ENCODE data around the gene TK1. TPM values are rescaled to one million over a fixed set of nuclear protein-coding genes. Genes with fewer than 3 reads are reported as not detected.

TK1 gene
- total RNA-seq, 4 donors from 2014 or later = 11.3 to 57.7 (median 34.3) TPM

- Histone ChIP-seq H3K27me3 (no peaks in the 10 kb centered on the region), H3K27ac (peak overlapping the region; percentile 52 to 86 (median 70)), H3K4me1 (peaks cover 23 to 60% (median 49%) of the 10 kb centered on the region in 3 donors), H3K36me3 (no peaks in the 10 kb centered on the region), H3K4me3 (no peak overlapping the region), H3K9me3 (no peaks in the 10 kb centered on the region)
- TF ChIP-seq POLR2A (IDR thresholded peaks at IDR 0.05) (peak in 1 of 4 donors; percentile 40), CTCF (IDR thresholded peaks at IDR 0.05) (no peak)
- intact Hi-C loops (cut with DNase I) = no loop called here
- DNase-seq = no peak
- 23 to 60% methylated on average over 1 to 2 of the region's 17 CpGs for WGBS, 2 donors
These were observed 7.5 kb downstream of the TK1 start for GRCh38 chr17:78179372-78179771.

GRCh38 chr17:78176548-78177025, 10.3 kb downstream of the TK1 start:
- WGBS, 2 donors = 17 to 40% methylated on average over 1 to 13 of the region's 14 CpGs
- Histone ChIP-seq H3K4me3 (no peak overlapping the region), H3K9me3 (no peaks in the 10 kb centered on the region), H3K4me1 (peaks cover 43 to 83% (median 77%) of the 10 kb centered on the region in 3 donors), H3K27me3 (no peaks in the 10 kb centered on the region), H3K27ac (peak overlapping the region in 3 of 4 donors; percentile 82 to 98 (median 94)), H3K36me3 (peaks cover 0 to 17% (median 0%) of the 10 kb centered on the region in 3 donors)
- no peak for DNase-seq
- TF ChIP-seq CTCF (IDR thresholded peaks at IDR 0.05) (peak; percentile 69 to 94 (median 92)), POLR2A (IDR thresholded peaks at IDR 0.05) (no peak)
- intact Hi-C loops (cut with DNase I) = loop anchor here (2.0 kb wide), 1 partner anchor 64 kb away; no protein-coding TSS in a partner anchor

GRCh38 chr17:78175643-78175981, 11.2 kb downstream of the TK1 start:
- peaks cover 45 to 87% (median 80%) of the 10 kb centered on the region in 3 donors for H3K4me1 ChIP-seq
- H3K4me3 ChIP-seq = no peak overlapping the region
- DNase-seq = no peak
- TF ChIP-seq CTCF (IDR thresholded peaks at IDR 0.05) (no peak), POLR2A (IDR thresholded peaks at IDR 0.05) (no peak)
- intact Hi-C loops (cut with DNase I) = no loop called here
- no peaks in the 10 kb centered on the region for H3K9me3 ChIP-seq
- H3K27me3 ChIP-seq = no peaks in the 10 kb centered on the region
- H3K27ac ChIP-seq = peak overlapping the region in 3 of 4 donors; percentile 82 to 98 (median 94)
- peaks cover 0 to 27% (median 7%) of the 10 kb centered on the region in 3 donors for H3K36me3 ChIP-seq
- 88 to 91% methylated on average over 8 to 10 of the region's 14 CpGs for WGBS, 2 donors

GRCh38 chr17:78174870-78175642, 11.8 kb downstream of the TK1 start:
- TF ChIP-seq CTCF (IDR thresholded peaks at IDR 0.05) (peak in 1 of 6 experiments; percentile 1), POLR2A (IDR thresholded peaks at IDR 0.05) (no peak)
- Histone ChIP-seq H3K36me3 (peaks cover 0 to 32% (median 8%) of the 10 kb centered on the region in 3 donors), H3K27ac (peak overlapping the region; percentile 66 to 98 (median 88)), H3K4me1 (peaks cover 45 to 87% (median 77%) of the 10 kb centered on the region in 3 donors), H3K4me3 (peak overlapping the region in 2 of 4 donors; percentile 21 to 23), H3K27me3 (no peaks in the 10 kb centered on the region), H3K9me3 (no peaks in the 10 kb centered on the region)
- no peak for DNase-seq
- WGBS, 2 donors = 66 to 87% methylated on average over 7 to 10 of the region's 28 CpGs
- intact Hi-C loops (cut with DNase I) = no loop called here

GRCh38 chr17:78174346-78174869, 12.4 kb downstream of the TK1 start:
- intact Hi-C loops (cut with DNase I) = no loop called here

More at GRCh38 chr17:78174346-78174869, 12.4 kb downstream of the TK1 start:
- Histone ChIP-seq H3K9me3 (no peaks in the 10 kb centered on the region), H3K4me1 (peaks cover 52 to 87% (median 77%) of the 10 kb centered on the region in 3 donors), H3K36me3 (peaks cover 0 to 33% (median 8%) of the 10 kb centered on the region in 3 donors), H3K4me3 (peak overlapping the region in 2 of 4 donors; percentile 21 to 23), H3K27ac (peak overlapping the region; percentile 66 to 98 (median 88)), H3K27me3 (no peaks in the 10 kb centered on the region)
- DNase-seq = no peak
- TF ChIP-seq CTCF (IDR thresholded peaks at IDR 0.05) (peak in 5 of 6 experiments; percentile 44 to 75 (median 63)), POLR2A (IDR thresholded peaks at IDR 0.05) (peak in 2 of 4 donors; percentile 13 to 41)
- 27 to 40% methylated on average over 2 to 5 of the region's 15 CpGs for WGBS, 2 donors

All from esophagus squamous epithelium (tissue), 5 donors.